ENCODE measurements around the gene TUBB3. TPM values are rescaled to one million over a fixed set of nuclear protein-coding genes. Genes with fewer than 3 reads are reported as not detected.

The TUBB3 gene
- total RNA-seq, 1 donor from 2014 or later = 3,960 TPM

- peak overlapping the region; percentile 33 for H3K27ac Mint-ChIP-seq (ENCODE audit: unreplicated experiment)
- H3K27me3 Mint-ChIP-seq (ENCODE audit: unreplicated experiment) = no peaks in the 10 kb centered on the region
- peaks cover 8% of the 10 kb centered on the region for H3K9me3 Mint-ChIP-seq (ENCODE audit: unreplicated experiment)
- no peak for TF ChIP-seq CTCF (IDR thresholded peaks at IDR 0.05; ENCODE audit: partially characterized antibody, unreplicated experiment)
- no peak for DNase-seq
- peaks cover 16% of the 10 kb centered on the region for H3K36me3 Mint-ChIP-seq (ENCODE audit: unreplicated experiment)
- peak overlapping the region; percentile 84 for H3K4me3 Mint-ChIP-seq (ENCODE audit: unreplicated experiment)
- peaks cover 10% of the 10 kb centered on the region for H3K4me1 Mint-ChIP-seq (ENCODE audit: low read depth, unreplicated experiment)
These were observed 50.7 kb downstream of the TUBB3 start for GRCh38 chr16:89973654-89974335.

GRCh38 chr16:89974870-89975269 is 51.7 kb downstream of the TUBB3 start:
- Mint-ChIP-seq H3K4me1 (ENCODE audit: low read depth, unreplicated experiment) (peaks cover 10% of the 10 kb centered on the region), H3K27ac (ENCODE audit: unreplicated experiment) (no peak overlapping the region), H3K4me3 (ENCODE audit: unreplicated experiment) (no peak overlapping the region), H3K27me3 (ENCODE audit: unreplicated experiment) (no peaks in the 10 kb centered on the region), H3K9me3 (ENCODE audit: unreplicated experiment) (peaks cover 8% of the 10 kb centered on the region), H3K36me3 (ENCODE audit: unreplicated experiment) (peaks cover 16% of the 10 kb centered on the region)
- TF ChIP-seq CTCF (IDR thresholded peaks at IDR 0.05; ENCODE audit: partially characterized antibody, unreplicated experiment) = no peak
- no peak for DNase-seq

GRCh38 chr16:89981414-89981813 is 58.3 kb downstream of the TUBB3 start:
- no peaks in the 10 kb centered on the region for H3K27me3 Mint-ChIP-seq (ENCODE audit: unreplicated experiment)
- no peak for DNase-seq
- TF ChIP-seq CTCF (IDR thresholded peaks at IDR 0.05; ENCODE audit: partially characterized antibody, unreplicated experiment) = no peak
- H3K4me1 Mint-ChIP-seq (ENCODE audit: low read depth, unreplicated experiment) = no peaks in the 10 kb centered on the region
- H3K4me3 Mint-ChIP-seq (ENCODE audit: unreplicated experiment) = no peak overlapping the region
- peaks cover 6% of the 10 kb centered on the region for H3K36me3 Mint-ChIP-seq (ENCODE audit: unreplicated experiment)
- no peaks in the 10 kb centered on the region for H3K9me3 Mint-ChIP-seq (ENCODE audit: unreplicated experiment)
- no peak overlapping the region for H3K27ac Mint-ChIP-seq (ENCODE audit: unreplicated experiment)

GRCh38 chr16:89982318-89982717 is 59.2 kb downstream of the TUBB3 start:
- Mint-ChIP-seq H3K36me3 (ENCODE audit: unreplicated experiment) (peaks cover 13% of the 10 kb centered on the region), H3K27me3 (ENCODE audit: unreplicated experiment) (no peaks in the 10 kb centered on the region), H3K9me3 (ENCODE audit: unreplicated experiment) (no peaks in the 10 kb centered on the region), H3K4me1 (ENCODE audit: low read depth, unreplicated experiment) (no peaks in the 10 kb centered on the region), H3K4me3 (ENCODE audit: unreplicated experiment) (no peak overlapping the region), H3K27ac (ENCODE audit: unreplicated experiment) (no peak overlapping the region)
- DNase-seq = no peak
- TF ChIP-seq CTCF (IDR thresholded peaks at IDR 0.05; ENCODE audit: partially characterized antibody, unreplicated experiment) = no peak

GRCh38 chr16:89983536-89983935 is 60.4 kb downstream of the TUBB3 start:
- Mint-ChIP-seq H3K4me1 (ENCODE audit: low read depth, unreplicated experiment) (no peaks in the 10 kb centered on the region), H3K4me3 (ENCODE audit: unreplicated experiment) (no peak overlapping the region), H3K36me3 (ENCODE audit: unreplicated experiment) (peaks cover 13% of the 10 kb centered on the region), H3K9me3 (ENCODE audit: unreplicated experiment) (no peaks in the 10 kb centered on the region), H3K27me3 (ENCODE audit: unreplicated experiment) (no peaks in the 10 kb centered on the region), H3K27ac (ENCODE audit: unreplicated experiment) (no peak overlapping the region)
- no peak for DNase-seq
- no peak for TF ChIP-seq CTCF (IDR thresholded peaks at IDR 0.05; ENCODE audit: partially characterized antibody, unreplicated experiment)

Data from glutamatergic neuron (in vitro differentiated cells).